KBM-7 (cell line): Measurements from ENCODE around the gene SMAD4.

Experiments
- DNase-seq: peaks from one replicate; pipeline ENCODE4 v3.0.0-alpha.2; 2015
- in situ Hi-C: fragments of 300-500 bp; cut with MboI; formaldehyde crosslinking; loops from 2 replicates; pipeline ENCODE4 v1.14.3; 2020; ENCODE audit warnings: low sequenced_read_pairs, low pct_unique_long_range_greater_than_20kb, mixed read lengths

Gene SMAD4

GRCh38 chr18:51123481-51123880 is 93.5 kb downstream of the SMAD4 start:
- in situ Hi-C loops: loop anchor here (25.0 kb wide), 1 partner anchor 239 kb away; no protein-coding TSS in a partner anchor
- no peak for DNase-seq

- no peak for DNase-seq
- in situ Hi-C loops: loop anchor here (25.0 kb wide), 1 partner anchor 238 kb away; no protein-coding TSS in a partner anchor
Observed at GRCh38 chr18:51123936-51124486, 94.0 kb downstream of the SMAD4 start.

DNA sequence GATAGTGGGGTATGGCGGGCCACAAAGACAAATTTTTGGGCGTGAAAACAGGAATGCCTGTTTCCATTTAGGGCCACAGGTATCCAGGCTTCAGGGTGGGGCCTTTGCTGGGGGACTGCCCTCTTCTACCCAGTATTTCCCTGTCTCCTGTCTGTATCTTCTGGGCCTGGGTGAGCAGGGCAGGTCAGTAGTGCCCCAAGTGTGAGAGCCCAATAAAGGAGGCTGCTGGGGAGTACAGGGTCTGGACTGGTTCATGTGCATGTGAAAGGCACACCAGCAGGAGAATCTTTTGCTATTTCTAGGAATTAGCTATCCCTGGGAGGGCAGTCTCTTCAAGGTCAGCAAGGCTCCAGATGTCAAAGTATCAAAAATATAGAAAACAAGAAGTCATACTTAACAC is 96.0 kb downstream of the SMAD4 start:
- in situ Hi-C loops: no loop called here
- DNase-seq: no peak

- in situ Hi-C loops: no loop called here
- no peak for DNase-seq
Observed at GRCh38 chr18:51127664-51128063, 97.7 kb downstream of the SMAD4 start.

DNA sequence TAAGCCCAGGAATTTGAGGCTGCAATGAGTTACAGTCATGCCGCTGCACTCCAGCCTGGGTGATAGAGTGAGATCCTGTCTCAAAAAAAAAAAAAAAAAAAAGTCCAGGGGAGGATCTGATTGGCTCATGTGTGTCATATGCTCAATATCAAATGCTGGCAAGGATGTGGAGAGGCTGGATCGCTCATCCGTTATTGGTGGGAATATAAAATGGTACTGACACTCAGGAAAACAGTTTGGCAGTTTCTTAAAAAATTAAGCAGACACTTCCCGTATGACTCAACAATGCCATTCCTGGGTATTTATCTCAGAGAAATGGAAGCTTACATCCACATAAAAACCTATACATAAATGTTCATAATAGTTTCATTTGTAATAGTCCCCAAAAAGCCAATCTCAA is 98.5 kb downstream of the SMAD4 start:
- DNase-seq: no peak
- in situ Hi-C loops: no loop called here

GRCh38 chr18:51132256-51132935 is 102.4 kb downstream of the SMAD4 start:
- in situ Hi-C loops: no loop called here
- no peak for DNase-seq

DNA sequence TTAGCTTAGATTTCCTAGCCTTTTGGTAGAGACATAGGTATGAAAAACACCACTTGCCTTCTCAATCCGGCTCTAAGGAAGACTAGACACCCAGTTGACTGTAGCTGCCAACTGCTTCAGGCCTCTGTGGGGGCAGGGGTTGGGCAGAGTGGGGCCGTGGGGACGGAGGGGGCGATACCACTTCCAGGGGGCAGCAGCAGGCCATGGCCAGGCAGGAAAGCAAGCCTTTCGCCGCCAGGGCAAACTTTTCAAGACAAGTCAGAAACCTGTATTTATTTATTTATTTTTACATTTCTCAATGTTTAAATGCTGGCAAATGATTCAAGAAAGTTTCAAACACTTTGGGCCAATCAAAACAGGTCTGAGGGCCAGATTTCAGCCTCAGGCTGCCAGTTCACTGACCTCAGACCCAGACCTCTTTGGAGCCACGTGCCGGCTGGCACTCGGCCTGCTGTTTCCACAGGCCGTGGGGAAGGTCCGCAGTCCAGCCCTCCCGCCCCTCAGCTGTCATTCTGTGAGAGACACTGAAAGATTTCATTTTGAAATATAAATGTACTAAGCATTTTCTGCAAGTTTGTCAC is 103.7 kb downstream of the SMAD4 start:
- DNase-seq: no peak
- in situ Hi-C loops: no loop called here
